Peyer's patch (tissue), 4 donors: ENCODE data around the gene BEND7.

Experiments used
- CTCF ChIP-seq, 6 experiments: fragments of 450-650 bp in 4 of 6; fragments of 200-600 bp in 2 of 6; sonication (generic) in 1 of 6; IDR thresholded peaks; one replicate each; pipeline ENCODE4 v1.5.1; 2017 to 2019; ENCODE audit warnings: antibody characterized with exemption in 6 of 6, mild to moderate bottlenecking in 3 of 6, moderate library complexity in 1 of 6
- POLR2A ChIP-seq, 2 donors: fragments of 450-650 bp; IDR thresholded peaks; one replicate each; pipeline ENCODE4 v1.5.1; 2017; ENCODE audit warnings: antibody characterized with exemption in 2 of 2, mild to moderate bottlenecking in 2 of 2, moderate library complexity in 2 of 2

- TF ChIP-seq POLR2A (IDR thresholded peaks at IDR 0.05), result no peak
- TF ChIP-seq CTCF (IDR thresholded peaks at IDR 0.05), result no peak
Observed at GRCh38 chr10:13457958-13458686, 70.7 kb downstream of the BEND7 start.
